GM12878 (cell line): ENCODE measurements around the gene POU3F3. TPM values are rescaled to one million over a fixed set of nuclear protein-coding genes. Genes with fewer than 3 reads are reported as not detected.

Experiments
- ATAC-seq: fragments of 200-7000 bp; cut with Tn5 transposase; 3 replicates; pipeline ENCODE4 v1.9.1; 2020; ENCODE audit warnings: mild to moderate bottlenecking, moderate library complexity
- BruUV-seq: library from RNA; stranded (reverse); fragments of 400-500 nt; replicated peaks from 2 replicates; lab custom pipeline; 2021; lab: Mats Ljungman, UMichigan
- CTCF ChIA-PET: fragments of 300-600 bp; sonication (Branson Sonifier 250); formaldehyde crosslinking; extraction: SDS; loops from one replicate; lab custom pipeline; 2021; ENCODE audit warnings: inconsistent platforms; lab: Yijun Ruan, JAX
- POLR2A ChIA-PET: fragments of 350-600 bp; formaldehyde crosslinking; extraction: SDS; loops from one replicate; lab custom pipeline; 2021; ENCODE audit warnings: inconsistent platforms; lab: Charles Lee
- RAD21 ChIA-PET: fragments of 300-600 bp; sonication (Branson Sonifier 250); formaldehyde crosslinking; loops from one replicate; lab custom pipeline; 2023; ENCODE audit warnings: antibody characterized with exemption; ENCODE audit not compliant: unreplicated experiment; lab: Charles Lee
- SMC1A ChIA-PET: fragments of 300-600 bp; sonication (Branson Sonifier 250); formaldehyde crosslinking; loops from one replicate; lab custom pipeline; 2023; ENCODE audit not compliant: unreplicated experiment, uncharacterized antibody; lab: Charles Lee
- DNase-seq: peaks from one replicate; pipeline ENCODE4 v3.0.0-alpha.2; 2011; ENCODE audit warnings: low read depth, low spot score
- FAIRE-seq: peaks from 3 replicates; lab custom pipeline; 2011; peaks lifted over from hg19 to GRCh38; lab: Jason Lieb, UNC
- H2AFZ ChIP-seq: 2 replicates; pipeline ENCODE4 v1.6.0; 2011; ENCODE audit warnings: low read depth, low read length, control low read depth; ENCODE audit not compliant: control insufficient read depth
- H3K27ac ChIP-seq: 2 replicates; pipeline ENCODE4 v1.5.1; 2011; ENCODE audit warnings: control low read depth; ENCODE audit not compliant: control insufficient read depth, insufficient read depth
- H3K27me3 ChIP-seq, 2 experiments: replicated peaks in 1 of 2; 2 replicates each; pipeline versions ENCODE4 v1.6.0 to v1.6.1; 2011; ENCODE audit warnings: low read length in 1 of 2; ENCODE audit not compliant: control insufficient read depth in 2 of 2, insufficient read depth in 2 of 2
- H3K36me3 ChIP-seq, 2 experiments: 2 replicates each; pipeline ENCODE4 v1.5.1; 2011; ENCODE audit warnings: low read length in 1 of 2; ENCODE audit not compliant: control insufficient read depth in 2 of 2, insufficient read depth in 2 of 2
- H3K4me1 ChIP-seq: 2 replicates; pipeline ENCODE4 v1.6.1; 2011; ENCODE audit warnings: mild to moderate bottlenecking, low read length, moderate library complexity, mixed read lengths; ENCODE audit not compliant: control insufficient read depth, insufficient read depth
- H3K4me2 ChIP-seq: 2 replicates; pipeline ENCODE4 v1.6.0; 2011; ENCODE audit warnings: control low read depth; ENCODE audit not compliant: control insufficient read depth, insufficient read depth
- H3K4me3 ChIP-seq: fragments of 200-600 bp; sonication (generic); 2 replicates; pipeline ENCODE4 v1.5.1; 2016
- H3K79me2 ChIP-seq: 2 replicates; pipeline ENCODE4 v1.6.0; 2011; ENCODE audit warnings: low read length; ENCODE audit not compliant: control insufficient read depth, insufficient read depth
- H3K9ac ChIP-seq: 2 replicates; pipeline ENCODE4 v1.8.0; 2011; ENCODE audit warnings: low read length, control low read depth, mixed read lengths; ENCODE audit not compliant: control insufficient read depth, insufficient read depth
- H3K9me3 ChIP-seq: replicated peaks from 3 replicates; pipeline ENCODE4 v1.5.1; 2011; ENCODE audit warnings: mild to moderate bottlenecking, low read length; ENCODE audit not compliant: control insufficient read depth, insufficient read depth
- H4K20me1 ChIP-seq: 2 replicates; pipeline ENCODE4 v1.6.0; 2011; ENCODE audit not compliant: control insufficient read depth, insufficient read depth
- CBFB ChIP-seq: IDR thresholded peaks from 2 replicates; pipeline ENCODE4 v1.6.1; 2016; ENCODE audit warnings: antibody characterized with exemption, low read depth
- CUX1 ChIP-seq: IDR thresholded peaks from 2 replicates; pipeline ENCODE4 v1.6.1; 2012; ENCODE audit warnings: improper control_type of control experiment, low read depth, low read length; ENCODE audit not compliant: insufficient replicate concordance
- EGR1 ChIP-seq, 2 experiments: IDR thresholded peaks; 1 replicate in 1 of 2; 2 replicates in 1 of 2; pipeline ENCODE4 v1.6.1; 2011 to 2012; ENCODE audit warnings: low read depth in 2 of 2, low read length in 2 of 2, borderline replicate concordance in 1 of 2, mild to moderate bottlenecking in 1 of 2, moderate library complexity in 1 of 2
- HDGF ChIP-seq: fragments of 450-650 bp; IDR thresholded peaks from 2 replicates; pipeline ENCODE4 v1.6.1; 2016; ENCODE audit warnings: antibody characterized with exemption
- HSF1 ChIP-seq: fragments of 150-350 bp; IDR thresholded peaks from 2 replicates; pipeline ENCODE4 v1.6.1; 2014; ENCODE audit warnings: mild to moderate bottlenecking, low read depth, low read length
- KDM1A ChIP-seq: fragments of 200-600 bp; sonication (generic); IDR thresholded peaks from 2 replicates; pipeline ENCODE4 v1.6.1; 2016; ENCODE audit warnings: borderline replicate concordance
- LARP7 ChIP-seq: fragments of 450-650 bp; IDR thresholded peaks from 2 replicates; pipeline ENCODE4 v1.6.1; 2017; ENCODE audit warnings: mild to moderate bottlenecking
- NFIC ChIP-seq: IDR thresholded peaks from 2 replicates; pipeline ENCODE4 v1.6.1; 2012; ENCODE audit warnings: low read depth, mild to moderate bottlenecking, inconsistent platforms, low read length, moderate library complexity
- RBBP5 ChIP-seq: fragments of 200-600 bp; sonication (generic); conservative IDR thresholded peaks from 2 replicates; pipeline ENCODE4 v1.6.1; 2016
- SP1 ChIP-seq: IDR thresholded peaks from one replicate; pipeline ENCODE4 v1.6.1; 2011; ENCODE audit warnings: low read depth, low read length
- ZBED1 ChIP-seq: IDR thresholded peaks from 2 replicates; pipeline ENCODE4 v1.6.1; 2016; ENCODE audit warnings: borderline replicate concordance
- WGBS: methylation state at CpG from one replicate; pipeline ENCODE4 v1.1.6; 2016; ENCODE audit warnings: low lambda C conversion rate; ENCODE audit not compliant: insufficient replicate concordance, insufficient coverage; ENCODE audit errors: missing lambda C conversion rate; 5-methylcytosine and 5-hydroxymethylcytosine counted together
- in situ Hi-C: fragments of 300-500 bp; cut with MboI; formaldehyde crosslinking; loops from 9 replicates; pipeline ENCODE4 v1.14.3; 2018; ENCODE audit warnings: mixed read lengths
- intact Hi-C: fragments of 100-400 bp; cut with micrococcal nuclease; formaldehyde crosslinking; loops from one replicate; pipeline ENCODE4 v1.14.2; 2022; ENCODE audit not compliant: unreplicated experiment
- polyA plus RNA-seq, 11 experiments: library from polyadenylated mRNA; depleted of rRNA in 4 of 11; unstranded in 6 of 11; stranded (reverse) in 5 of 11; fragments of >200 nt; fragmentation: Nextera tagmentation in 4 of 11; fragmentation: Illumina TruSeq in 1 of 11; extraction: Ambion mirVana in 4 of 11; extraction: Trizol in 1 of 11; gene quantifications; 1 replicate in 1 of 11; 2 replicates in 10 of 11; pipeline versions ENCODE4 v1.2.1 to v1.2.3, GENCODE V29; 2011 to 2016; ENCODE audit warnings: inconsistent platforms in 2 of 11, missing spikeins in 2 of 11, low read depth in 1 of 11
- total RNA-seq, 4 experiments: library from RNA; depleted of rRNA in 3 of 4; stranded (reverse); fragments of >200 nt in 3 of 4; fragmentation: Illumina TruSeq in 1 of 4; extraction: Trizol in 1 of 4; gene quantifications; 2 replicates each; pipeline versions ENCODE4 v1.2.1 to v1.2.3, GENCODE V29; 2013 to 2021

The POU3F3 gene
- total and polyA plus RNA-seq, 10 of the 15 experiments (the other 5 are each of a cell fraction or from before 2014, with no cell fraction given), result not detected

- in situ Hi-C loops (no loop called here), intact Hi-C loops (loop anchor here (2.0 to 5.0 kb wide), 2 partner anchors 815 to 1687 kb away; no protein-coding TSS in a partner anchor)
- 22% methylated on average over 5 of the region's 5 CpGs for WGBS
- H3K36me3 ChIP-seq, result no peaks in the 10 kb centered on the region
- H3K27me3 ChIP-seq, result peaks cover 12 to 33% of the 10 kb centered on the region in 2 experiments
- no peak for FAIRE-seq
- H2AFZ ChIP-seq, result no peak overlapping the region
- ChIA-PET SMC1A (no interaction called here), CTCF (interaction anchor here (0.6 to 1.6 kb wide), 5 partner anchors 10 to 116 kb away, joined by 3 read pairs; no protein-coding TSS in a partner anchor), POLR2A (no interaction called here), RAD21 (no interaction called here)
- H3K27ac ChIP-seq, result no peak overlapping the region
- no peaks in the 10 kb centered on the region for H3K4me1 ChIP-seq
- H3K9me3 ChIP-seq, result no peaks in the 10 kb centered on the region; the same call in 2 of the 3 replicates
- BruUV-seq, result no TSS peak
- H3K9ac ChIP-seq, result no peak overlapping the region
- H3K4me2 ChIP-seq, result no peak overlapping the region
- no peak for ATAC-seq
- no peaks in the 10 kb centered on the region for H3K79me2 ChIP-seq
- TF ChIP-seq HDGF, result no peak
- H3K4me3 ChIP-seq, result no peak overlapping the region
- DNase-seq, result no peak
- no peaks in the 10 kb centered on the region for H4K20me1 ChIP-seq
These were observed 6.2 kb upstream of the POU3F3 start for GRCh38 chr2:104847586-104848160.

- CTCF ChIA-PET, result interaction anchor here (0.7 to 2.8 kb wide), 14 partner anchors 9 to 1872 kb away, joined by 3 to 11 read pairs (median 4); no protein-coding TSS in a partner anchor
- Histone ChIP-seq H3K9ac (no peak overlapping the region), H4K20me1 (no peaks in the 10 kb centered on the region), H3K4me3 (no peak overlapping the region), H3K4me1 (no peaks in the 10 kb centered on the region), H3K9me3 (peaks cover 2% of the 10 kb centered on the region; the same call in 1 of the 3 replicates), H3K79me2 (no peaks in the 10 kb centered on the region), H3K36me3 (no peaks in the 10 kb centered on the region), H3K27me3 (peaks cover 12 to 34% of the 10 kb centered on the region in 2 experiments), H3K4me2 (no peak overlapping the region), H3K27ac (no peak overlapping the region), H2AFZ (no peak overlapping the region)
- ATAC-seq, result peak; percentile 52
- no TSS peak for BruUV-seq
- SMC1A ChIA-PET, result interaction anchor here (1.1 kb wide), 1 partner anchor 183 kb away, joined by 3 read pairs; no protein-coding TSS in a partner anchor
- RAD21 ChIA-PET, result no interaction called here
- in situ Hi-C loops, result no loop called here
- FAIRE-seq, result peak; percentile 52
- 11% methylated on average over 4 of the region's 4 CpGs for WGBS
- POLR2A ChIA-PET, result no interaction called here
- intact Hi-C loops, result loop anchor here (2.0 to 5.0 kb wide), 2 partner anchors 816 to 1688 kb away; no protein-coding TSS in a partner anchor
- DNase-seq, result peak; percentile 1
- TF ChIP-seq HSF1 (no peak), ZBED1 (no peak), LARP7 (no peak), KDM1A (no peak), NFIC (no peak), EGR1 (IDR thresholded peaks at IDR 0.05; ENCODE audit: borderline replicate concordance in 1 of 2, low read depth in 2 of 2, low read length in 2 of 2) (no peak), SP1 (no peak), RBBP5 (no peak), CUX1 (no peak), CBFB (no peak)
These were observed 5.4 kb upstream of the POU3F3 start for GRCh38 chr2:104848526-104848925.
